ENCODE data around the gene KLRB1.
"Not testable (repeated sequence)": the region's sequence is repeated elsewhere in the genome, so short reads cannot be mapped to it uniquely, and the experiment has no call there.

KLRB1 gene

DNA sequence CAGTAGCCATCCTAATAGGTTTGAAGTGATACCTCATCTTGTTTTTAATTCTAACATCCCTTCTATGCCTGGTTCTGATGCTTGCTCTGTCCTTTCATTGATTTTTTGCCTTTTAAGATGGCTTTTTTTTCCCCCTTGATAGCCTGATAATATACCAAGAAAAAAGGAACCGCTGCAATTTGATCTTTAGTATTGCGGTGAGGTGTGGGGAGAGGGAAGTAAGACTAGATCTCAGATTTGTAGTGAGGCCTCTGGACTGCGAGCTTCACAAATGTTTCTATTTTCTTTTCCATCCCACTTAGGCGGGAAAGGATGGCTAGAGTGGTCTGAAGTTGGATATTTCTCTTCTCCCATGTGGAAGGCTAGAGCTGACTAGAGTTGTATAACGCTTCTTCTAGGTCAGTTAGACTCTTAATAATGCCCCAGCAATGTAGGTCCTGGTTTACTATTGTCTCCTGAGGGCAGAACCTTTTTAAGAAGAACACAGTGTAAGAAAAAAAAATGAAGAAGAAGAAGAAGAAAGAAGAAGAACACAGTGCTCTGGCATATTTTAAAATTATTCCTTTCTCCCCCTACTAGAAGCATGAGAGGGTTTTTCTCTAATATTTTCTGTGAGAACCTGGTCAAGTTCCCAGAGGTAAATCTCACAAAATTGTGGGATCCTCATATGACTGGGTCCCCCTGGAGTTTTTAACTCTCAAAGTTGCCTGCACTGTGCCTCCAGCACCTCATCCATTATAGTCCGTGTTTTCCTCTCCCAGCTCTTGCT, 11.9 kb upstream of the KLRB1 start:
- no peak for DNase-seq (ENCODE audit: low read depth, low spot score)
- no peaks in the 10 kb centered on the region for H3K9me3 ChIP-seq (ENCODE audit: control insufficient read depth, insufficient read depth, low read length)
- no peaks in the 10 kb centered on the region for H3K4me1 ChIP-seq (ENCODE audit: control insufficient read depth, insufficient read depth, low read length)

GRCh38 chr12:9618906-9619305, 11.2 kb upstream of the KLRB1 start:
- not testable (repeated sequence) for H3K27me3 ChIP-seq (ENCODE audit: control insufficient read depth, insufficient read depth, low read length); H3K36me3 ChIP-seq (ENCODE audit: control insufficient read depth, insufficient read depth, low read length); H3K4me1 ChIP-seq (ENCODE audit: control insufficient read depth, insufficient read depth, low read length); H3K4me3 ChIP-seq (ENCODE audit: low read length); DNase-seq (ENCODE audit: low read depth, low spot score); H3K9me3 ChIP-seq (ENCODE audit: control insufficient read depth, insufficient read depth, low read length); H3K27ac ChIP-seq (ENCODE audit: low read length)
- WGBS (ENCODE audit: insufficient coverage, insufficient read length), result no CpG with 5 or more reads among the region's 1 CpG

More for the DNA sequence above, 11.9 kb upstream of the KLRB1 start:
- Histone ChIP-seq H3K4me3 (ENCODE audit: low read length) (no peak overlapping the region), H3K27me3 (ENCODE audit: control insufficient read depth, insufficient read depth, low read length) (no peaks in the 10 kb centered on the region), H3K27ac (ENCODE audit: low read length) (no peak overlapping the region), H3K36me3 (ENCODE audit: control insufficient read depth, insufficient read depth, low read length) (no peaks in the 10 kb centered on the region)
- no CpG with 5 or more reads among the region's 6 CpGs for WGBS (ENCODE audit: insufficient coverage, insufficient read length)

DNA sequence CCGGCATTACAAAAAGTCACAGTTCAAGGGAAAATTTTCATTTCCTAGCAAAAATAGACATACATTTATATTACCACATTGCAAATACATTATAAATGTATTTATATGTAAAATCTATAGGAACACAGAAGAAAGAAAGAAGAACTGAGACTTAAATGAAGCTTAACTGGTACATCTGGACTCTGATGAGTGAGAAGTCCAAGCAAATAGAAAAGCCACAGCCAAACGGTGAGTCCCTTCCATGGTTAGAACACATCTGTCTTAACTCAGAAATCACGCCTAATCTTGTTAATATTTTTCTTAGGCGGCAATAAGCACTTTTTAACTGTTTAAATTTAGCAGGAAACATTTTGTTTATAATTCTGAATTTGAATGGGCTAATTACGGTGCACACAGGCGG, 9.4 kb upstream of the KLRB1 start:
- Histone ChIP-seq H3K27ac (ENCODE audit: low read length) (no peak overlapping the region), H3K9me3 (ENCODE audit: control insufficient read depth, insufficient read depth, low read length) (no peaks in the 10 kb centered on the region), H3K27me3 (ENCODE audit: control insufficient read depth, insufficient read depth, low read length) (no peaks in the 10 kb centered on the region), H3K4me1 (ENCODE audit: control insufficient read depth, insufficient read depth, low read length) (no peaks in the 10 kb centered on the region), H3K4me3 (ENCODE audit: low read length) (no peak overlapping the region), H3K36me3 (ENCODE audit: control insufficient read depth, insufficient read depth, low read length) (no peaks in the 10 kb centered on the region)
- no peak for DNase-seq (ENCODE audit: low read depth, low spot score)
- no CpG with 5 or more reads among the region's 6 CpGs for WGBS (ENCODE audit: insufficient coverage, insufficient read length)

DNA sequence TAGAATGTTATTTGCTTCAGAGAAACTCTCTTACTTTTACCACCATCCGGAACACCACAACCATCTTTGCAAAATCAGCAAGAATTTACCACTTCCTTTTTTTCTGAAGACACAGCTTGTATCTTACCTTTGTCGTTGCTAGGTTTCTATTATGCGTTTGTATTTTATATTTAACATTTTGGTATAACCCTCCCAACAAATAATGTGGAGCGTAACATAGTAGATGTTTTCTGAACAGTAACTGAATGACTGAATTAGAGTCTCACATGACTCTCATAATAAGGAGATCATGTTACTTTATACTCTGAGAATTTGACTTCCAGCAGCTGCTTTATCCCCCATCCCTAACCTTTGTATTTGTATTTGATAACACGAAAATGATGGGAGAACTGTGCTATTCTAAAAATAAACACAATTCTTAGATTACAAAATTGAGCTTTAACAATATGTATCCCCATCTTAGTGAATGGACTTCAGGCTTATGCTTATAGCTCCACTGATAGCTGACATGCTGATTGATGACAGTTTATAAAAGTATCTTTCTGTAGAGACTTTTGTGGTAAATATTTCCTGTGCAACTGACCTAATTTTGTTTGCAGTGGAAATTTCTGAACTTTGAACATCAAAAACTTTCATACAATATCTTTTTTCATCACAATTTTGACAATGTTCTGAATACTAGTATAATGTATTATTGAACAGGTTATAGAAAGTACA, 7.9 kb upstream of the KLRB1 start:
- H3K27ac ChIP-seq (ENCODE audit: low read length), result no peak overlapping the region
- no peaks in the 10 kb centered on the region for H3K27me3 ChIP-seq (ENCODE audit: control insufficient read depth, insufficient read depth, low read length)
- WGBS (ENCODE audit: insufficient coverage, insufficient read length), result no CpG with 5 or more reads among the region's 5 CpGs
- no peak for DNase-seq (ENCODE audit: low read depth, low spot score)
- H3K4me1 ChIP-seq (ENCODE audit: control insufficient read depth, insufficient read depth, low read length), result no peaks in the 10 kb centered on the region
- no peaks in the 10 kb centered on the region; the same call in 1 of the 2 replicates for H3K9me3 ChIP-seq (ENCODE audit: control insufficient read depth, insufficient read depth, low read length)
- no peak overlapping the region for H3K4me3 ChIP-seq (ENCODE audit: low read length)
- no peaks in the 10 kb centered on the region for H3K36me3 ChIP-seq (ENCODE audit: control insufficient read depth, insufficient read depth, low read length)

- not testable (repeated sequence) for DNase-seq (ENCODE audit: low read depth, low spot score); H3K4me3 ChIP-seq (ENCODE audit: low read length); H3K4me1 ChIP-seq (ENCODE audit: control insufficient read depth, insufficient read depth, low read length); H3K27ac ChIP-seq (ENCODE audit: low read length); H3K9me3 ChIP-seq (ENCODE audit: control insufficient read depth, insufficient read depth, low read length); H3K36me3 ChIP-seq (ENCODE audit: control insufficient read depth, insufficient read depth, low read length); H3K27me3 ChIP-seq (ENCODE audit: control insufficient read depth, insufficient read depth, low read length)
- no CpG with 5 or more reads among the region's 5 CpGs for WGBS (ENCODE audit: insufficient coverage, insufficient read length)
Observed at GRCh38 chr12:9610606-9611005, 2.9 kb upstream of the KLRB1 start.

- Histone ChIP-seq H3K4me3 (ENCODE audit: low read length) (no peak overlapping the region), H3K27ac (ENCODE audit: low read length) (no peak overlapping the region), H3K4me1 (ENCODE audit: control insufficient read depth, insufficient read depth, low read length) (no peaks in the 10 kb centered on the region), H3K27me3 (ENCODE audit: control insufficient read depth, insufficient read depth, low read length) (no peaks in the 10 kb centered on the region), H3K36me3 (ENCODE audit: control insufficient read depth, insufficient read depth, low read length) (no peaks in the 10 kb centered on the region), H3K9me3 (ENCODE audit: control insufficient read depth, insufficient read depth, low read length) (no peaks in the 10 kb centered on the region; the same call in 1 of the 2 replicates)
- no peak for DNase-seq (ENCODE audit: low read depth, low spot score)
- WGBS (ENCODE audit: insufficient coverage, insufficient read length), result 100% methylated on average over 1 of the region's 4 CpGs
Observed at GRCh38 chr12:9606736-9607372, 862 bp downstream of the KLRB1 start.

- no CpG with 5 or more reads among the region's 3 CpGs for WGBS (ENCODE audit: insufficient coverage, insufficient read length)
Observed at GRCh38 chr12:9606247-9606646, 1.5 kb downstream of the KLRB1 start.

GRCh38 chr12:9605483-9605882, 2.2 kb downstream of the KLRB1 start:
- Histone ChIP-seq H3K27me3 (ENCODE audit: control insufficient read depth, insufficient read depth, low read length) (no peaks in the 10 kb centered on the region), H3K36me3 (ENCODE audit: control insufficient read depth, insufficient read depth, low read length) (no peaks in the 10 kb centered on the region), H3K9me3 (ENCODE audit: control insufficient read depth, insufficient read depth, low read length) (no peaks in the 10 kb centered on the region), H3K4me1 (ENCODE audit: control insufficient read depth, insufficient read depth, low read length) (no peaks in the 10 kb centered on the region), H3K4me3 (ENCODE audit: low read length) (no peak overlapping the region), H3K27ac (ENCODE audit: low read length) (no peak overlapping the region)
- WGBS (ENCODE audit: insufficient coverage, insufficient read length), result no CpG with 5 or more reads among the region's 2 CpGs
- DNase-seq (ENCODE audit: low read depth, low spot score), result no peak

More at GRCh38 chr12:9606247-9606646, 1.5 kb downstream of the KLRB1 start:
- Histone ChIP-seq H3K9me3 (ENCODE audit: control insufficient read depth, insufficient read depth, low read length) (no peaks in the 10 kb centered on the region; the same call in 1 of the 2 replicates), H3K4me1 (ENCODE audit: control insufficient read depth, insufficient read depth, low read length) (no peaks in the 10 kb centered on the region), H3K27ac (ENCODE audit: low read length) (no peak overlapping the region), H3K36me3 (ENCODE audit: control insufficient read depth, insufficient read depth, low read length) (no peaks in the 10 kb centered on the region), H3K27me3 (ENCODE audit: control insufficient read depth, insufficient read depth, low read length) (no peaks in the 10 kb centered on the region), H3K4me3 (ENCODE audit: low read length) (no peak overlapping the region)
- DNase-seq (ENCODE audit: low read depth, low spot score), result no peak

GRCh38 chr12:9604287-9604686, 3.4 kb downstream of the KLRB1 start:
- WGBS (ENCODE audit: insufficient coverage, insufficient read length), result no CpG with 5 or more reads among the region's 5 CpGs
- no peak for DNase-seq (ENCODE audit: low read depth, low spot score)
- Histone ChIP-seq H3K27ac (ENCODE audit: low read length) (no peak overlapping the region), H3K4me3 (ENCODE audit: low read length) (no peak overlapping the region), H3K27me3 (ENCODE audit: control insufficient read depth, insufficient read depth, low read length) (no peaks in the 10 kb centered on the region), H3K9me3 (ENCODE audit: control insufficient read depth, insufficient read depth, low read length) (no peaks in the 10 kb centered on the region), H3K36me3 (ENCODE audit: control insufficient read depth, insufficient read depth, low read length) (no peaks in the 10 kb centered on the region), H3K4me1 (ENCODE audit: control insufficient read depth, insufficient read depth, low read length) (no peaks in the 10 kb centered on the region)

GRCh38 chr12:9600426-9600825, 7.3 kb downstream of the KLRB1 start:
- DNase-seq (ENCODE audit: low read depth, low spot score); H3K27ac ChIP-seq (ENCODE audit: low read length); H3K4me1 ChIP-seq (ENCODE audit: control insufficient read depth, insufficient read depth, low read length); H3K9me3 ChIP-seq (ENCODE audit: control insufficient read depth, insufficient read depth, low read length); H3K27me3 ChIP-seq (ENCODE audit: control insufficient read depth, insufficient read depth, low read length); H3K36me3 ChIP-seq (ENCODE audit: control insufficient read depth, insufficient read depth, low read length); H3K4me3 ChIP-seq (ENCODE audit: low read length): not testable (repeated sequence)
- no CpG with 5 or more reads among the region's 3 CpGs for WGBS (ENCODE audit: insufficient coverage, insufficient read length)
